BJ (cell line): ENCODE measurements around the gene IGDCC3. TPM values are rescaled to one million over a fixed set of nuclear protein-coding genes. Genes with fewer than 3 reads are reported as not detected.
A peak's percentile ranks its signal among the peaks of the same experiment; 100 is the strongest.

Source experiments
- CTCF ChIA-PET: fragments of 350-600 bp; formaldehyde crosslinking; extraction: SDS; loops from one replicate; lab custom pipeline; 2021; ENCODE audit warnings: antibody characterized with exemption, inconsistent platforms; lab: Yijun Ruan, JAX
- POLR2A ChIA-PET: fragments of 300-600 bp; sonication (Branson Sonifier 250); formaldehyde crosslinking; extraction: SDS; loops from one replicate; lab custom pipeline; 2021; ENCODE audit warnings: antibody characterized with exemption; lab: Charles Lee
- DNase-seq: peaks from one replicate; pipeline ENCODE4 v3.0.0-alpha.2; 2011; ENCODE audit warnings: low read depth
- H3K27me3 ChIP-seq: 2 replicates; pipeline ENCODE4 v1.6.0; 2011; ENCODE audit warnings: low read length; ENCODE audit not compliant: control insufficient read depth, insufficient read depth
- H3K36me3 ChIP-seq: 2 replicates; pipeline ENCODE4 v1.5.1; 2011; ENCODE audit warnings: low read length; ENCODE audit not compliant: control insufficient read depth, insufficient read depth
- H3K4me3 ChIP-seq: 2 replicates; pipeline ENCODE4 v1.5.1; 2011; ENCODE audit warnings: low read depth, mild to moderate bottlenecking, control low read depth, low read length
- CTCF ChIP-seq: IDR thresholded peaks from 2 replicates; pipeline ENCODE4 v1.5.1; 2011; ENCODE audit warnings: low read depth, mild to moderate bottlenecking, control low read depth, inconsistent platforms, low read length, moderate library complexity; ENCODE audit not compliant: insufficient read depth
- polyA plus RNA-seq: library from polyadenylated mRNA; depleted of rRNA; stranded (reverse); fragments of >200 nt; gene quantifications from 2 replicates; pipeline ENCODE4 v1.2.3, GENCODE V29; 2011

Gene IGDCC3
- polyA plus RNA-seq, 1 experiment, result not detected

- DNase-seq, result no peak
- Histone ChIP-seq H3K36me3 (no peaks in the 10 kb centered on the region), H3K4me3 (no peak overlapping the region), H3K27me3 (no peaks in the 10 kb centered on the region; the same call in 1 of the 2 replicates)
- TF ChIP-seq CTCF, result no peak
- CTCF ChIA-PET, result interaction anchor here (4.6 kb wide), 1 partner anchor 83 kb away, joined by 84 read pairs; no protein-coding TSS in a partner anchor
- POLR2A ChIA-PET, result no interaction called here
Observed at GRCh38 chr15:65402961-65403360, 25.2 kb upstream of the IGDCC3 start.

- no peak for TF ChIP-seq CTCF
- ChIA-PET POLR2A (no interaction called here), CTCF (interaction anchor here (0.6 to 4.6 kb wide), 30 partner anchors 8 to 456 kb away, joined by 3 to 84 read pairs (median 6); partner anchors contain the start of gene HACD3)
- no peaks in the 10 kb centered on the region; the same call in 1 of the 2 replicates for H3K27me3 ChIP-seq
- no peak overlapping the region for H3K4me3 ChIP-seq
- no peak for DNase-seq
- H3K36me3 ChIP-seq, result no peaks in the 10 kb centered on the region
Observed at GRCh38 chr15:65401611-65402240, 23.9 kb upstream of the IGDCC3 start.

GRCh38 chr15:65400760-65401610, 23.2 kb upstream of the IGDCC3 start:
- no peak for DNase-seq
- no peaks in the 10 kb centered on the region; the same call in 1 of the 2 replicates for H3K27me3 ChIP-seq
- TF ChIP-seq CTCF, result peak; percentile 91
- no peak overlapping the region for H3K4me3 ChIP-seq
- H3K36me3 ChIP-seq, result no peaks in the 10 kb centered on the region
- ChIA-PET CTCF (interaction anchor here (0.6 to 4.6 kb wide), 41 partner anchors 9 to 457 kb away, joined by 3 to 84 read pairs (median 5); partner anchors contain the start of genes HACD3 and IGDCC3), POLR2A (no interaction called here)

GRCh38 chr15:65399997-65400396, 22.2 kb upstream of the IGDCC3 start:
- Histone ChIP-seq H3K4me3 (no peak overlapping the region), H3K36me3 (no peaks in the 10 kb centered on the region), H3K27me3 (no peaks in the 10 kb centered on the region; the same call in none of the 2 replicates)
- ChIA-PET CTCF (interaction anchor here (0.7 to 4.6 kb wide), 30 partner anchors 10 to 191 kb away, joined by 3 to 84 read pairs (median 5); partner anchors contain the start of genes IGDCC3 and RNU5B-1), POLR2A (no interaction called here)
- no peak for TF ChIP-seq CTCF
- DNase-seq, result no peak
